ENCODE measurements around the gene SMIM41.

DNA sequence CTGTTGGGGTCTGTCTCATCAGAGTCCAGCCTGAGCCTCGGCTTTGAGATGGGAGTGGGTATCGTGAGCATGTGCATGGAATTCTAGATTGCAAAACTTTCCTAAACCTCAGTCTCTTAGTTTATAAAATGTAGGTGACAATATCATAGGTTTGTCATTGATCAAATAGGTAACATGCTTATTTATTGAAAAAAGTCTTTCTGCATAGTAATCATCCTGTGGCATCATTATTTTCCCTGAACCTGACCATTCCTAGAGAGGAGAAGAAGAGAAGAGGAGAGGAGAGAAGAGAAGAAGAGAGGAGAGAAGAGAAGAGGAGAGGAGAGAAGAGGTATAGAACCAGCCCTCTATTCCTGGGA lies 4.1 kb downstream of the SMIM41 start:
- TF ChIP-seq GATA3 (IDR thresholded peaks at IDR 0.05; ENCODE audit: low read depth, low read length) (no peak), GATA2 (IDR thresholded peaks at IDR 0.05; ENCODE audit: low read depth, low read length) (no peak)
